GM12892 (cell line): Measurements from ENCODE around the gene CNOT11.

ENCODE experiments used
- POLR2A ChIP-seq: IDR thresholded peaks from 2 replicates; pipeline ENCODE4 v1.6.1; 2011; ENCODE audit warnings: low read depth, low read length, control low read depth
- POLR2AphosphoS5 ChIP-seq: IDR thresholded peaks from 2 replicates; pipeline ENCODE4 v1.6.1; 2011; ENCODE audit warnings: low read depth, low read length, control low read depth
- TAF1 ChIP-seq: IDR thresholded peaks from 2 replicates; pipeline ENCODE4 v1.6.1; 2011; ENCODE audit warnings: low read depth, mild to moderate bottlenecking, control low read depth, low read length, borderline replicate concordance

- TF ChIP-seq POLR2A (no peak), POLR2AphosphoS5 (no peak), TAF1 (no peak)
Observed at GRCh38 chr2:101234169-101234938, 18.3 kb upstream of the CNOT11 start.
